GM18517 (cell line): ENCODE results near the gene OLIG3.

ENCODE experiments used
- ATAC-seq: cut with Tn5 transposase; IDR thresholded peaks from one replicate; pipeline ENCODE4 v1.9.1; 2021; ENCODE audit warnings: mild to moderate bottlenecking, moderate library complexity; ENCODE audit not compliant: unreplicated experiment

The OLIG3 gene

GRCh38 chr6:137496368-137496767, 2.2 kb upstream of the OLIG3 start:
- ATAC-seq: no peak

GRCh38 chr6:137495703-137496336, 1.6 kb upstream of the OLIG3 start:
- ATAC-seq: no peak

- no peak for ATAC-seq
Measured at GRCh38 chr6:137494988-137495702, 951 bp upstream of the OLIG3 start.

GRCh38 chr6:137493218-137494038, 766 bp downstream of the OLIG3 start:
- no peak for ATAC-seq

- no peak for ATAC-seq
Measured at GRCh38 chr6:137492289-137493217, 1.6 kb downstream of the OLIG3 start.

DNA sequence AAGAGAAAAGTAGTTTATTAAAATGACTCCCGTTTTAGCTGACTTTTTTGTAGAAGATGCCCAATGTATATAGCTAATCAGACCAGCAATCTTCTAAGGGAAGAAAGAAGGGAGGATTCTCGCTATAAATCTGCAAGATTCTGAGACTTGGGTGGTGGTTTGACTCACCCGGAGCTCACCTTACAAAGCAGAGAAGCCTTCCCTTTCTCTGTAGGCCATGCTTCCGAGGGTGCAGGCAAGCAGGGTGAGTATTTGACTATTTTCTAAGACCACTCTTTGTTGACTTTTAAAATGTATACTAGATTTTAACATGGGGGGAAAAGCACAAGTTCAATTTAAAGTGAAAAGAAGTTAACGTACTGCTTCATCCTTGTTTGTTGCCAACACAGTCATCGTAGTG, 2.7 kb downstream of the OLIG3 start:
- ATAC-seq: no peak

DNA sequence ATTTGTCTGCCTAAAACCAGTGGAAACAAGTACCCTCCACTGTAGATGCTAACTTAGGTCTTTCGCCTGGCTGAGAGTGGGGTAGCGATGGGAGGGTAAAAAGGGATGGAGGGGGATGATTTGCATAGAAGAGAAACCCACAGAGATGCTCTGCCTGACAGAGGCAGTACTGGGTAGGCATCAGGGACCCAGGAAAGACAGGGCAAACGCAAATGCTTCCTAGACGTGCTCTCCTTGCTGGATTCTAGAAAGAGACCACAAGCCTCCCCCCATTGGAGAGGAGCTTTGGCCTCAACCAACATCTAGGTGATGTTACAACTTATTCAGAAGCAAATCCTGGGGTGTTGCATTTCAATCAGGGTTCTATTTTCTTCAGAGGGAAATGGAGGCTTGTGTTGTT, 3.2 kb downstream of the OLIG3 start:
- no peak for ATAC-seq

- ATAC-seq: no peak
Measured at GRCh38 chr6:137490006-137490905, 3.9 kb downstream of the OLIG3 start.

- no peak for ATAC-seq
Measured at GRCh38 chr6:137489046-137490005, 4.9 kb downstream of the OLIG3 start.

GRCh38 chr6:137488150-137489045, 5.8 kb downstream of the OLIG3 start:
- ATAC-seq: no peak

DNA sequence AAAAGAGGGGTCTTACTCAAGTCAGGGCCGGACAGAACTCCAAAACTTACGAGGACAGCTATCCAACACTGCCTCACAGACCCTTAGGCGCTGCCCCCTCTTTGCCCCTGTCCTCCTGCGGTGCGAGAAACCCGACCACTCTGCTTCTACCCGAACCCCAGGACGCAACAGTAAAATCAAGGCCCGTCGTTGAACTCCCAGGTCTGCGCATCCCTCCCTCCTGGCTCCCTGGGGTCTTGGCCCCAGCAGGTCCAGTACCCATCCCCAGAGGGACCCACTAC, 6.4 kb downstream of the OLIG3 start:
- no peak for ATAC-seq

GRCh38 chr6:137487181-137487868, 6.9 kb downstream of the OLIG3 start:
- ATAC-seq: no peak

DNA sequence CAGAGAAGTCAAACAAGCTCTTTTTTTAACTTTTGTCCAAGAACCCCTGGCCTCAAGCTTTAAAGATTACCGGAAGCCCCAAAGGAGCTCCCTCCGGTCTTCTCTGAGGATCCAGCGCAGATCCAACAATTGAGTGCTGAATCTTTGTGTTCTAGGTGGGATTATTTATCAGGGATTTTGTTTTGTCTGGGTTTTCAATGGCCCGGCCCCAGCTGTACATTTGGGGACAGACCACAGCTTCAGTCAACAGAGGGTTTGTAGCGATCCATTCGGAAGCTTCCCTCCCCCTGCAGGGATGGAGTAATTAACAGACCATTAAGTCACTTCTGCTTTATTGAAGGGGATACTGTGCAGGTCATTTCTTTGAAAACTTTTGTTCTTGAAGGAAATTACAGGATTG, 7.8 kb downstream of the OLIG3 start:
- ATAC-seq: no peak

- no peak for ATAC-seq
Measured at GRCh38 chr6:137480431-137480830, 13.8 kb downstream of the OLIG3 start.

DNA sequence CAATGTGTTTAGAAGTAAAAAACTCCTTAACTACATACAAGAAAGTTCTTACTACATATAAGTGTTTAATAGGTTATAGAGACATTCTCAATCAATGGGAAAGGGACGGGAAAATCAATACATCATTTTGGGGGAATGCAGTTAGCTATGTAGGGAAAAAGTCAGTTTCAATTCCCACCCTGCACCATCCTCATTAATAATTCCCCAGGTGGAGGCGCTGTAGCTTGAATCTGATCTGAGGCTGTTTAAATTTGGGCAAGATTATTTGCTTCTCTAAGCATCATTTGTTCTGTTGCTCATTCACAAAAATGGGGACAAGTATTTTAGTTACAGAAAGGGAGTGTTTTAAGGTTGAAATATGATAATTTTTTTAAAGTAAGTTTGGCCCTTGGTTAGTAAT, 19.1 kb downstream of the OLIG3 start:
- ATAC-seq: no peak

- no peak for ATAC-seq
Measured at GRCh38 chr6:137473598-137473997, 20.6 kb downstream of the OLIG3 start.

DNA sequence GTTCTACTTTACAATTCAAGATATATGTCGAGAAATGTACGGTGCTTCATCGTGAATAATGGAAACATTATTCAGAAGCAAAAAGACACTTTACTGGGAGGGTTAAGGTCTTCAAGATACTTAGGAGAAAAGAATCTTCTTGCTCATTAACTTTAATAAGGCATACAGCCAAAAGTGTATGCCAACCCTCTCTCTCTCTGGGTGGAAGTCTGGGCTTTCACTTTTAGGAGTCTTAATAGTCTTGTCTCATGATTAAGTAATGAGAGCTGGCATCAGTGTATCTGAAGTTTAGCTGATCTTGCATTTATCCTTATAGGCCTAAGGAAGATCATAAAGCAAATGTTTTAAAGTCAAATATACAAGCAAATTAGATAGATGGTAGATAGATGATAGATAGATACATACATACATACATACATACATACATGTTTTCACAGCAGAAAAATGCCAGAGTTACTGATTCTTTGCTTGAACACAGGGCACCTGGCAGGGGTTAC, 21.5 kb downstream of the OLIG3 start:
- no peak for ATAC-seq
